Hematopoietic multipotent progenitor cell (in vitro differentiated cells): ENCODE results near the gene MLLT10. TPM values are rescaled to one million over a fixed set of nuclear protein-coding genes. Genes with fewer than 3 reads are reported as not detected.

Experiments
- DNase-seq, 3 donors: peaks; one replicate each; pipeline ENCODE4 v3.0.0-alpha.2; 2011 to 2015; ENCODE audit warnings: low read depth in 2 of 3, low spot score in 2 of 3
- small RNA-seq: library from RNA; depleted of rRNA; stranded (forward); fragments of <200 nt; gene quantifications from one replicate; pipeline ENCODE3, GENCODE V24; 2012
- total RNA-seq: library from RNA; depleted of rRNA; stranded (reverse); fragments of >200 nt; gene quantifications from one replicate; pipeline ENCODE4 v1.2.3, GENCODE V29; 2012

MLLT10 gene
- total RNA-seq, 1 donor: 53.6 TPM

DNA sequence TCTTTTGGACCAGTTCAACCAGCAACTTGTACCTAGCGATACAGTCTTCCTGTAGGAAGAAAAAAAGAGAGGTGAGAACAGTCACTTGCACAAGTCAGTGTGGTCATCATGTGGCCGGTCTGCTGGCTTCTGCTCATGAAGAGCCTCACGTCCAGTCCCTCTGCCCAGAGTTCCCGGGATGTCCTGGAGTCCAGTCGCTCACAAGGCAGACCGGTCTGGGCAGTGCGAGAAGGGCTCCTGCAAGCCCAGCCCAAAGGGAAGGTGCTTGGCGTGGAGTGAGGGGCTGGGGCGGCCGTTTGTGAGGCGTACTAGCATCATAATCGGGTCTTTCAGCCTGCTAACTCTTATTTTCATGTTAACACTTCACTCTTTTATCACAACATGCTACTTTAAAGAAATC, 222.7 kb downstream of the MLLT10 start:
- DNase-seq: no peak

DNA sequence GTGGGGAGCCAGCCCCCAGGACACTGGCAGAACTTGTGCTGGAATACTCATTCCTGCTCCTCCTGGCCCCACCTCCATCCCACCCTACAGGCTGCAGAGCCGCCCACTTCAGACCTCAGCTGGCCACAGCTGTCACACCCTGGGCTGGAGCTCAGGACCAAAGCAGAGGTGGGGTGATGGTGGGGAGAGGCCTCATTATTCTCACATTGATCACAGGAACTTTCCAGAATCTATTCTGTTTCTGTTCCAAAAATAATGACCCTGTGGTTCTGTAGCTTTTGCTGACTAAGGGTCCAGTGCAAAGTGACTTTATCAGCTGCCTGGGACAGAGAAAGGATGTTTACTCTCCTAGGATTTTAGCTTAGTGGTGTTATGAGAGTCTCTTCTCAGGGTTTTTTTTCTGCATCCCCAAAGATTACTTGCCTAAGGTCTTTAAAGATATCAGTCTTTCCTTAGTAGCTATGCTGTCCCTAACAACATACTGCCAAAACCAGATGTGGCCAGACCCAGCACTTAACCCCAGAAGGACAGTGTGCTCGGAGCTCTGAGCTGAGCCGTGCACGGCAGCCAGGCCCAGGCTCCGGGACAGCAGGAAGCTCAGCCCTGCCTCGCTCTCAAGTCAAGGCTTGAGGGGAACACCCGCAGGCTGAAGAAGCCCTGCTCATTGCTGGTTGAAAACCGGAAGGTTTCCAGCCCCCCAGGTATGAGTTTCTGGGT, 223.3 kb downstream of the MLLT10 start:
- DNase-seq: no peak

DNA sequence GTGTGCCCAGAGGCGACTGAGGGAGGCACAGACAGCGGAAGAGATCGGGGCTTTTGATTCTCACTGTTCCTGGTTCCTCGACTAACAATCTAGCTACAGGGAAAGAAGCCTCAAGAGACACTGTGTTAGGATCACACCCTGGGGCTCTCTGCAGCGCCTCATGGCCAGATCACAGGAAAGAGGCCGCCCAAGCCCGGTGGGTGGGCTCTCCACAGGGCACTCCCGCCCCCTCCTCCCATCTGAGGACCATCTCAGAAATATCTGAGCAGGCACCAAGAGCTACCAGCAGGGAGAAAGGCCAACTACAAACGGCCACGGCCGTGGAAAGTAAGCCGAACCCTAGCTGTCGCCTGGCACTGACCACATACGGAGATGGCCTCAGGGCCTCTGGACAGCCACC, 224.2 kb downstream of the MLLT10 start:
- no peak for DNase-seq

DNA sequence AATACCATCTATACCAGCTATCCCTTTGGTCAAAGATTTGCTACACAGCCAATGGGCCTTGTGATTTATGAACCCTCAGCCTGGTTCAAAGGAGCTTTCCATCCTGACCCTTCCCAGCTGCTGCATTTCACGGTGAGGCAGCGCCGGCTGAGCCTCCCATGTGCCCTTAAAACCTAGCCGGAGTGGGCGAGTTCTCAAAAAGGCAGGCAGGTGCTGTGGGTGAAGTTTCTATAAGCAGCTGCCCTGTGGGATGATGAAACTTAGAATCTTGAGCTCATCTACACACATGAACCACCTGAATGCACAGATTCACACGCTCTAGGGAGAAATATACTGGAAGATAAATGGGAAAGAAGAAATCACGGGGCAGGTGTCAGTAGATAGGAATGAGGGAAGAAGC, 224.7 kb downstream of the MLLT10 start:
- no peak for DNase-seq

DNA sequence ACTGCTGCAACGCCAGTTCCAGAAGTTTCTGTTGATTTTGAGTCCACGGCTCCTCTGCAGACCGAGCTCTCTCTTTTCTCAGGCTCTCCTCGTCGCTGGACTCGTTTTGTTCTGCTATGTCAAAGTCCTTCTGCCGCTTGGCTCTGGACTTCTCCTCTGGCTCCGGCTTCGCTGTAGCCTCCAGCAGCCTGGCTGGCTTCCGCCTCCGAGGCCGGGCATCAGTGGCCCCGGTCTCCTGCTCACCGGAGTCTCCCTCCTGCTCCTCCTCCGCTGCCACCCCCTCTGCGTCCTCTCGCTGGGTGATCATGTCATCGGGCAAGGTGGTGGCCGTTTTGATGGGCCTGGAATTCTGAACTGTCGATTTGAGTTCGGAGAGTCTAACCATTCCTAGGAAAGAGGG, 225.2 kb downstream of the MLLT10 start:
- no peak for DNase-seq

DNA sequence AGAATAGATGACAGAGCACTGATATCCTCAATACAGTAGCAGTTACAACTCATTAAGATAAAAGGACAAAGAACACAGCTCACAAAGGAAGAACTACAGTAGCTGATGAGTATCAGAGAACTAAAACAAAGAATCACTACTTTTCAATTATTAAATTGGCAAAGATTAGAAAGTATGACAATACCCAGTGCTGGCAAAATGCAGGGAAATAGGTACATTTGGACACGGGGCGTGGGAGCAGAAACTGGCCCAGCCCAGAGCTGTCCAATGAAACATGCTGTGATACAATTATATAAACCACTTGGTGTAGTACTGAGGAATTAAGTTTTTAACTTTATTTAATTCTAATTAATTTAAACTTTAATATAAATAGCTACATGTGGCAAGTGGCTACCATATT, 226.3 kb downstream of the MLLT10 start:
- no peak for DNase-seq

DNA sequence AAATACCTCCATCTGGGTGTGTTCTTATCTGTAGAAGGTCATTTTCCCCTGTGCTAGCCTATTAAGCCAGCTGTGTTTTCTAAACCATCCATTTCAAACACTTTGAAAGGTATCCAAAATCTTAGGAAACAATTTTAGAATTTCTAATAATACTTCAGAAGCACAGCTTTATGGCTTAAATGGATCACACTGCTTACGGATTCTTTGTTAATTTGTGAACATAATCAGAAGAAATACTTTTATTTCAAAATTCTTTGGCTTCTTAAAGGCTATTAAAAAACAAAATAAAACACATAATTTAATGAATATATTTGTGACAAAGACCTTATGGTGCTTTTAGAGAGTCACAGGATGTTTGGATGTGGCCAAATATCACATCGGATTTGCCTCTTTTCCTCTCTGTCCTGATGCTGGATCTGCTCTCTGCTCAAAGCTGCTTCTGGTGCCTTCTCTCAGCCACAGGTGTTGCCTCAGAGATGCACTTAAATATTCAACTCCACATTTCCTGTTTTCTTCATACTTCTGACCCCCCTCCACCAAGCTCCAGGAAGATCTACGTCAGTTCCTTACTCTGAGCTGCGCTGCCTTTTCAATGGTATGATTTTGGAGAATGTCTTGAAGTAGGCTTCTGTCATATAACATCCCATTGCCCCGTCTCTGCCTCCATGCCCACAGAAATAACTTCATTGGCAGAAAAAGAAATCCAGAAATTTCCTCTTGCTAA, 230.6 kb downstream of the MLLT10 start:
- no peak for DNase-seq

DNA sequence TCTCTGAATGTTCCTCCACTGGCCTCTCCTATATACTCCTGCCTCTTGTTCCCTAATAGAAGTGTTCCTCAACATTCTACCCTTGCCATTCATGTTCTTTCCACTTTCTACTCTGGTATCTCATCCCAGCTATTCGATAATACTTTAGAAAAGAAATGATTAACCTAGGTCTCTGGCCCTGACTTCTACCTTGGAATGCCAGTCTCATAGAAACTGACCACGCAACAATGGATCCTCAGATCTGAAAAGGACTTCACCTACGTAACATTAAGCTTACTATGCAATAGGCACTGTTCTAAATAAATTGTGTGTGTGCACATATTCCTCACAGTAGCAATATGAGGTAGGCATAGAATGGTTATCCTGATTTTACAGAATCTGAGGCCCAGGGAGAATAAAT, 235.0 kb downstream of the MLLT10 start:
- DNase-seq: no peak

DNA sequence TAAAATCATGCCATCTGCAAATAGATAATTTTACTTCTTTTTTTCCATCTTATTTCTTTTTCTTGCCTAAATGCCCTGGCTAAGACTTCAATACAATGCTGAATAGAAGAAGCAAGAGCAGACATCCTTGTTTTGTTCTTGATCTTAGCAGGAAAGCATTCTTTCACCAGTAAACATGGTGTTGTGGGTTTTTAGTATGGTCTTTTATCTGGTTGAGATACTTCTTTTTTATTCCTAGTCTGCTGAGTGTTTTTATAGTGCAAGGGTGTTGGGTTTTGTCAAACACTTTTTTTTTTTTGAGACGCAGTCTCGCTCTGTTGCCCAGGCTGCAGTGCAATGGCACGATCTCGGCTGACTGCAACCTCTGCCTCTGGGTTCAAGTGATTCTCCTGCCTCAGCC, 237.2 kb downstream of the MLLT10 start:
- DNase-seq: no peak

DNA sequence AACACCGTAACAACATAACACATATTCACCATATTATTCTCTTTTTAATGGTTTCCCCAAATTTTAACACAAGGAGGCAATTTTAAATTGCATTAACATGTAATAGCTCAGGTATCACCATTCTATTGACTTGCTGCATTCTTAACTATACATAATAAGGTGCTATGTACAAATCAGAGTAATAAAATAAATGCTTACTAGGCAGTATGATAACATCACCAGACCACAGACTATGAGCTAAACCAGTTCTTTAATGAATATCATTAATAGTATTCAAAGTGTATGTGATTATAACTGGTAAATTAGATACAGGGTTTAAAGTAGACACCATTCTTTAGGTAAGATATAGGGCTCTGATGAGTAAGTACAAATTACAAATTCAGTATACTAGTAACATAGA, 242.9 kb downstream of the MLLT10 start:
- DNase-seq: no peak

DNA sequence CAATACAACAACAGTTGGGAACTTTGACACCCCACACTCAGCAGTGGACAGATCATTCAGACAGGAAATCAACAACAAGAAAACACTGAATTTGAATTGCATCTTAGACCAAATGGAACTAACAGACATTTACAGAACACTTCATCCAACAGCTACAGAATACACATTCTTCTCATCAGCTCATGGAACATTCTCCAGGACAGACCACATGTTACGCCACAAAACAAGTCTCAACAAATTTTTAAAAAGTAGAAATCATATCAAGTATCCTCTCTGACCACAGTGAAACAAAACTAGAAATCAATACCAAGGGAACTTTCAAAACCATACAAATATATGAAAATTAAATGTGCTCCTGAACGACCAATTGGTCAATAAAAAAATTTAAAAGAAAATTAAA, 257.2 kb downstream of the MLLT10 start:
- no peak for DNase-seq

Small RNAs within 50 kb of the gene (small RNA-seq; reads per million reads assigned to genes)
- gene MIR1915: not detected
- not detected for gene RN7SKP219
- 3.4 reads per million, percentile 81 among the genes with 10 or more reads in this experiment for gene RNU6-1141P
- gene RNU6-306P: not detected

Other genes starting within 250 kb of the MLLT10 start
- 1.1 TPM for gene SKIDA1, start 8.6 kb upstream of the MLLT10 start, total RNA-seq